Liver (tissue), 3 donors: ENCODE results near the gene ADGRF3.

Source experiments
- CTCF ChIP-seq: fragments of 150-350 bp; IDR thresholded peaks from 2 replicates; pipeline ENCODE4 v1.5.1; 2017; ENCODE audit warnings: improper control_type of control experiment, low read depth, low read length; ENCODE audit not compliant: missing input control
- EGR1 ChIP-seq, 2 donors: IDR thresholded peaks; 2 replicates each; pipeline ENCODE4 v1.6.1; 2016 to 2018; ENCODE audit warnings: antibody characterized with exemption in 2 of 2, low read depth in 2 of 2
- FOXA1 ChIP-seq: IDR thresholded peaks from 2 replicates; pipeline ENCODE4 v1.6.1; 2016; ENCODE audit warnings: antibody characterized with exemption
- HNF4A ChIP-seq, 2 donors: conservative IDR thresholded peaks; 2 replicates each; pipeline ENCODE4 v1.6.1; 2016; ENCODE audit warnings: antibody characterized with exemption in 2 of 2, mild to moderate bottlenecking in 2 of 2
- HNF4G ChIP-seq: IDR thresholded peaks from 2 replicates; pipeline ENCODE4 v1.6.1; 2016; ENCODE audit warnings: antibody characterized with exemption
- JUND ChIP-seq, 2 donors: IDR thresholded peaks; 2 replicates each; pipeline ENCODE4 v1.6.1; 2016; ENCODE audit warnings: antibody characterized with exemption in 2 of 2
- RAD21 ChIP-seq, 2 donors: IDR thresholded peaks; 2 replicates each; pipeline ENCODE4 v1.6.1; 2016; ENCODE audit warnings: antibody characterized with exemption in 2 of 2, mild to moderate bottlenecking in 2 of 2
- REST ChIP-seq: IDR thresholded peaks from 2 replicates; pipeline ENCODE4 v1.6.1; 2016; ENCODE audit warnings: antibody characterized with exemption, mild to moderate bottlenecking
- donor health status: healthy.
- donor health status: healthy.

- TF ChIP-seq HNF4G (peak; percentile 51), HNF4A (conservative IDR thresholded peaks at IDR 0.05) (peak; percentile 84 to 93), CTCF (no peak), JUND (IDR thresholded peaks at IDR 0.05) (peak; percentile 64 to 91), EGR1 (IDR thresholded peaks at IDR 0.05; ENCODE audit: low read depth in 2 of 2) (no peak), REST (peak; percentile 19), FOXA1 (peak; percentile 14), RAD21 (IDR thresholded peaks at IDR 0.05) (peak in 1 of 2 donors; percentile 22)
These were observed 16.7 kb upstream of the ADGRF3 start for GRCh38 chr2:26363323-26363722.
